CD4-positive, alpha-beta T cell (primary cell): ENCODE measurements around the gene PALM. TPM values are rescaled to one million over a fixed set of nuclear protein-coding genes. Genes with fewer than 3 reads are reported as not detected.
"Not testable (repeated sequence)": the region's sequence is repeated elsewhere in the genome, so short reads cannot be mapped to it uniquely, and the experiment has no call there.

Source experiments
- ATAC-seq: fragments of 200-7000 bp; cut with Tn5 transposase; one replicate; pipeline ENCODE4 v1.10.0; 2022; ENCODE audit warnings: mild to moderate bottlenecking; ENCODE audit not compliant: poor library complexity
- CTCF ChIA-PET: fragments of 350-600 bp; sonication (Branson Sonifier 250); formaldehyde crosslinking; loops from one replicate; lab custom pipeline; 2021; ENCODE audit warnings: antibody characterized with exemption, inconsistent platforms; lab: Charles Lee
- POLR2A ChIA-PET: fragments of 350-600 bp; sonication (Branson Sonifier 250); formaldehyde crosslinking; loops from one replicate; lab custom pipeline; 2021; ENCODE audit warnings: antibody characterized with exemption, inconsistent platforms; lab: Charles Lee
- DNase-seq, 14 experiments: peaks; one replicate each; pipeline ENCODE4 v3.0.0-alpha.2; 2013 to 2020; ENCODE audit warnings: mixed read lengths in 2 of 14
- H3K27ac ChIP-seq, 2 donors: one replicate each; pipeline versions ENCODE4 v1.5.1 to v1.7.0; 2013; ENCODE audit warnings: low read length in 2 of 2, low read depth in 1 of 2, mild to moderate bottlenecking in 1 of 2
- H3K27me3 ChIP-seq, 2 experiments: 1 replicate in 1 of 2; 2 replicates in 1 of 2; pipeline versions ENCODE4 v1.6.1 to v1.7.0; 2013; ENCODE audit warnings: low read length in 2 of 2, control low read depth in 1 of 2, mild to moderate bottlenecking in 1 of 2, moderate library complexity in 1 of 2; ENCODE audit not compliant: insufficient read depth in 2 of 2, control insufficient read depth in 1 of 2
- H3K36me3 ChIP-seq: one replicate; pipeline ENCODE4 v1.6.1; 2013; ENCODE audit warnings: low read length, control low read depth; ENCODE audit not compliant: insufficient read depth
- H3K4me1 ChIP-seq: one replicate; pipeline ENCODE4 v1.6.1; 2013; ENCODE audit warnings: low read length, control low read depth; ENCODE audit not compliant: insufficient read depth
- H3K4me3 ChIP-seq: one replicate; pipeline ENCODE4 v1.5.1; 2013; ENCODE audit warnings: mild to moderate bottlenecking, low read length, moderate library complexity
- H3K9me3 ChIP-seq, 2 experiments: 1 replicate in 1 of 2; 2 replicates in 1 of 2; pipeline versions ENCODE4 v1.6.1 to v1.7.0; 2013; ENCODE audit warnings: low read length in 2 of 2, mild to moderate bottlenecking in 2 of 2, control low read depth in 1 of 2, moderate library complexity in 1 of 2; ENCODE audit not compliant: control insufficient read depth in 1 of 2, insufficient read depth in 1 of 2
- H3K27ac Mint-ChIP-seq: one replicate; pipeline ENCODE4 v1.8.0; 2020; ENCODE audit warnings: mixed read lengths
- H3K27me3 Mint-ChIP-seq: one replicate; pipeline ENCODE4 v1.8.0; 2021; ENCODE audit warnings: mixed read lengths
- H3K36me3 Mint-ChIP-seq: one replicate; pipeline ENCODE4 v1.8.0; 2021; ENCODE audit warnings: low read depth, mixed read lengths
- H3K4me1 Mint-ChIP-seq: one replicate; pipeline ENCODE4 v1.8.0; 2021; ENCODE audit warnings: low read depth, mixed read lengths
- H3K4me3 Mint-ChIP-seq: one replicate; pipeline ENCODE4 v1.8.0; 2020; ENCODE audit warnings: mild to moderate bottlenecking, mixed read lengths
- H3K9me3 Mint-ChIP-seq: one replicate; pipeline ENCODE4 v1.8.0; 2020; ENCODE audit warnings: mixed read lengths
- CTCF ChIP-seq: fragments of 200-600 bp; IDR thresholded peaks from one replicate; pipeline ENCODE4 v1.8.0; 2022; ENCODE audit warnings: antibody characterized with exemption, mild to moderate bottlenecking
- intact Hi-C, 2 experiments: fragments of 100-400 bp; cut with DNase I in 1 of 2; cut with micrococcal nuclease in 1 of 2; formaldehyde crosslinking; loops; one replicate each; pipeline versions ENCODE4 v1.15.1 to v1.9.0; 2023 to 2025; cut with DNase I, micrococcal nuclease
- total RNA-seq, 174 experiments: library from RNA in 2 of 174; stranded (reverse) in 2 of 174; gene quantifications; one replicate each; pipeline ENCODE4 v1.2.3 and lab custom pipeline; 2021 to 2026

Gene PALM
- total RNA-seq, 2 experiments from 2014 or later = not detected

GRCh38 chr19:738509-739128 lies 29.9 kb downstream of the PALM start:
- Histone ChIP-seq H3K4me3 (no peak overlapping the region), H3K36me3 (no peaks in the 10 kb centered on the region), H3K4me1 (peaks cover 15% of the 10 kb centered on the region), H3K27ac (no peak overlapping the region), H3K27me3 (no peaks in the 10 kb centered on the region), H3K9me3 (peaks cover 0 to 10% of the 10 kb centered on the region in 2 experiments)
- no peak for DNase-seq
- H3K4me1 Mint-ChIP-seq = peaks cover 6% of the 10 kb centered on the region
- no peak for TF ChIP-seq CTCF
- H3K36me3 Mint-ChIP-seq = no peaks in the 10 kb centered on the region
- POLR2A ChIA-PET = no interaction called here
- H3K9me3 Mint-ChIP-seq = no peaks in the 10 kb centered on the region
- no peaks in the 10 kb centered on the region for H3K27me3 Mint-ChIP-seq
- ATAC-seq = no peak
- intact Hi-C loops = no loop called here
- CTCF ChIA-PET = no interaction called here
- H3K27ac Mint-ChIP-seq = no peak overlapping the region
- no peak overlapping the region for H3K4me3 Mint-ChIP-seq

GRCh38 chr19:739998-740715 lies 31.4 kb downstream of the PALM start:
- no peak for TF ChIP-seq CTCF
- H3K27ac ChIP-seq = no peak overlapping the region

GRCh38 chr19:740816-741505 lies 32.2 kb downstream of the PALM start:
- H3K4me3 ChIP-seq, H3K27ac Mint-ChIP-seq, H3K9me3 Mint-ChIP-seq, H3K27ac ChIP-seq, DNase-seq, H3K4me1 Mint-ChIP-seq, H3K36me3 Mint-ChIP-seq, H3K4me1 ChIP-seq, H3K36me3 ChIP-seq, H3K27me3 ChIP-seq, intact Hi-C loops, CTCF ChIA-PET, ATAC-seq, H3K27me3 Mint-ChIP-seq, H3K4me3 Mint-ChIP-seq, POLR2A ChIA-PET: not testable (repeated sequence)
- H3K9me3 ChIP-seq = peaks cover 0 to 28% of the 10 kb centered on the region in 2 experiments

More at GRCh38 chr19:739998-740715, 31.4 kb downstream of the PALM start:
- Mint-ChIP-seq H3K27me3 (no peaks in the 10 kb centered on the region), H3K27ac (no peak overlapping the region), H3K36me3 (no peaks in the 10 kb centered on the region), H3K9me3 (no peaks in the 10 kb centered on the region), H3K4me1 (no peaks in the 10 kb centered on the region), H3K4me3 (no peak overlapping the region)
- H3K4me3 ChIP-seq = no peak overlapping the region
- H3K36me3 ChIP-seq = no peaks in the 10 kb centered on the region
- ChIA-PET CTCF (interaction anchor here (0.6 kb wide), 1 partner anchor 102 kb away, joined by 3 read pairs; no protein-coding TSS in a partner anchor), POLR2A (interaction anchor here (0.6 kb wide), 1 partner anchor 464 kb away, joined by 3 read pairs; no protein-coding TSS in a partner anchor)
- DNase-seq = peak in 1 of 14 experiments; percentile 34
- H3K27me3 ChIP-seq = no peaks in the 10 kb centered on the region
- peaks cover 6% of the 10 kb centered on the region for H3K4me1 ChIP-seq
- intact Hi-C loops = no loop called here
- H3K9me3 ChIP-seq = peaks cover 0 to 23% of the 10 kb centered on the region in 2 experiments
- no peak for ATAC-seq
